K562 (cell line): ENCODE results near the gene PTTG1IP. TPM values are rescaled to one million over a fixed set of nuclear protein-coding genes. Genes with fewer than 3 reads are reported as not detected.
A peak's percentile ranks its signal among the peaks of the same experiment; 100 is the strongest.

Source experiments
- ATAC-seq: fragments of 200-7000 bp; cut with Tn5 transposase; 3 replicates; pipeline ENCODE4 v1.9.1; 2020; ENCODE audit warnings: moderate library complexity
- BruUV-seq: library from RNA; stranded (reverse); fragments of 400-500 nt; replicated peaks from 2 replicates; lab custom pipeline; 2021; lab: Mats Ljungman, UMichigan
- CTCF ChIA-PET: fragments of 300-600 bp; formaldehyde crosslinking; extraction: SDS; loops from one replicate; lab custom pipeline; 2021; ENCODE audit warnings: low intra/inter-chr PET ratio; lab: Yijun Ruan, JAX
- POLR2A ChIA-PET: fragments of 300-600, 350-650 bp; sonication (Branson Sonifier 250); formaldehyde crosslinking; extraction: SDS; loops from one replicate; lab custom pipeline; 2021; ENCODE audit warnings: antibody characterized with exemption, inconsistent platforms; lab: Yijun Ruan, JAX
- DNase-seq, 4 experiments: peaks; one replicate each; pipeline versions ENCODE4 v3.0.0 to v3.0.0-alpha.2; 2011 to 2018; ENCODE audit warnings: low spot score in 3 of 4, mixed read lengths in 3 of 4; ENCODE audit errors: extremely low read depth in 1 of 4
- FAIRE-seq: peaks from 2 replicates; lab custom pipeline; 2011; peaks lifted over from hg19 to GRCh38; lab: Jason Lieb, UNC
- H2AFZ ChIP-seq: 2 replicates; pipeline ENCODE4 v1.6.0; 2011; ENCODE audit warnings: low read depth, low read length, control low read depth, inconsistent platforms
- H3K27ac ChIP-seq: fragments of 200-600 bp; 3 replicates; pipeline ENCODE4 v1.8.0; 2011; ENCODE audit warnings: low read depth, mild to moderate bottlenecking, control low read depth, inconsistent platforms, low read length, moderate library complexity, mixed read lengths; ENCODE audit errors: extremely low read depth
- H3K27me3 ChIP-seq, 2 experiments: fragments of 300-600 bp in 1 of 2; 2 replicates in 1 of 2; 3 replicates in 1 of 2; pipeline versions ENCODE4 v1.6.0 to v1.8.0; 2011; ENCODE audit warnings: inconsistent platforms in 2 of 2, low read length in 2 of 2, mild to moderate bottlenecking in 1 of 2, mixed read lengths in 1 of 2, moderate library complexity in 1 of 2; ENCODE audit not compliant: control insufficient read depth in 2 of 2, insufficient read depth in 2 of 2
- H3K36me3 ChIP-seq: fragments of 300-600 bp; 3 replicates; pipeline ENCODE4 v1.8.0; 2011; ENCODE audit warnings: mild to moderate bottlenecking, low read length, inconsistent platforms; ENCODE audit not compliant: control insufficient read depth, insufficient read depth
- H3K4me1 ChIP-seq, 2 experiments: fragments of 200-600 bp in 1 of 2; replicated peaks in 1 of 2; 2 replicates in 1 of 2; 3 replicates in 1 of 2; pipeline versions ENCODE4 v1.5.1 to v1.8.0; 2011; ENCODE audit warnings: inconsistent platforms in 2 of 2, low read length in 2 of 2, mild to moderate bottlenecking in 1 of 2, mixed read lengths in 1 of 2, moderate library complexity in 1 of 2; ENCODE audit not compliant: control insufficient read depth in 2 of 2, insufficient read depth in 2 of 2
- H3K4me2 ChIP-seq: 2 replicates; pipeline ENCODE4 v1.6.1; 2011; ENCODE audit warnings: low read length, control low read depth, inconsistent platforms, mixed read lengths; ENCODE audit not compliant: insufficient read depth
- H3K4me3 ChIP-seq: fragments of 200-600 bp; sonication (generic), shearing (Covaris generic); 2 replicates; pipeline ENCODE4 v1.5.1; 2016; ENCODE audit warnings: control low read depth, inconsistent platforms
- H3K79me2 ChIP-seq: fragments of 200-600 bp; 3 replicates; pipeline ENCODE4 v1.8.0; 2011; ENCODE audit warnings: low read length, inconsistent platforms; ENCODE audit not compliant: control insufficient read depth, insufficient read depth
- H3K9ac ChIP-seq, 2 experiments: 2 replicates each; pipeline versions ENCODE4 v1.6.0 to v1.6.1; 2011; ENCODE audit warnings: low read depth in 2 of 2, low read length in 2 of 2, control low read depth in 1 of 2, inconsistent platforms in 1 of 2, mild to moderate bottlenecking in 1 of 2, mixed read lengths in 1 of 2; ENCODE audit not compliant: insufficient read depth in 1 of 2
- H3K9me1 ChIP-seq: one replicate; pipeline ENCODE4 v1.6.0; 2011; ENCODE audit warnings: inconsistent platforms, mild to moderate bottlenecking, low read length, moderate library complexity; ENCODE audit not compliant: control insufficient read depth, insufficient read depth
- H3K9me3 ChIP-seq: replicated peaks from 2 replicates; pipeline ENCODE4 v1.5.1; 2011; ENCODE audit warnings: low read depth, low read length, inconsistent platforms; ENCODE audit not compliant: control insufficient read depth, insufficient read depth
- H4K20me1 ChIP-seq: replicated peaks from 2 replicates; pipeline ENCODE4 v1.6.1; 2011; ENCODE audit warnings: low read length, inconsistent platforms, mixed read lengths; ENCODE audit not compliant: control insufficient read depth, insufficient read depth
- PCBP1 ChIP-seq: fragments of 200-400 bp; formaldehyde crosslinking; IDR thresholded peaks from 2 replicates; pipeline ENCODE4 v1.6.1; 2018; ENCODE audit warnings: mild to moderate bottlenecking, low read depth, low read length; ENCODE audit not compliant: poor library complexity, severe bottlenecking
- SMARCE1 ChIP-seq: fragments of 450-650 bp; IDR thresholded peaks from 2 replicates; pipeline ENCODE4 v1.7.1; 2016; ENCODE audit warnings: mild to moderate bottlenecking
- ZNF324 ChIP-seq: fragments of 250-450 bp; sonication (Bioruptor Pico); IDR thresholded peaks from 2 replicates; pipeline ENCODE4 v1.4.0; 2020; ENCODE audit warnings: mild to moderate bottlenecking
- ZNF449 ChIP-seq: fragments of 250-450 bp; sonication (Bioruptor Pico); IDR thresholded peaks from 2 replicates; pipeline ENCODE4 v1.8.0; 2022; ENCODE audit warnings: moderate library complexity, mild to moderate bottlenecking, inconsistent platforms
- WGBS: fragments of 100-300 bp; shearing (Covaris generic); methylation state at CpG from one replicate; pipeline ENCODE4 v1.1.6; 2016; ENCODE audit warnings: low coverage, mixed read lengths; ENCODE audit not compliant: insufficient coverage; ENCODE audit errors: missing lambda C conversion rate; 5-methylcytosine and 5-hydroxymethylcytosine counted together
- in situ Hi-C: fragments of 300-500 bp; cut with MboI; formaldehyde crosslinking; loops from 4 replicates; pipeline ENCODE4 v1.15.0; 2018; ENCODE audit warnings: inconsistent platforms, mixed read lengths
- intact Hi-C: fragments of 100-400 bp; cut with micrococcal nuclease; formaldehyde crosslinking; loops from 2 replicates; pipeline ENCODE4 v1.14.2; 2022
- polyA plus RNA-seq, 8 experiments: library from polyadenylated mRNA; depleted of rRNA in 4 of 8; stranded (reverse) in 5 of 8; unstranded in 3 of 8; fragments of >200 nt; fragmentation: Nextera tagmentation in 2 of 8; fragmentation: Illumina TruSeq in 1 of 8; extraction: Ambion mirVana in 2 of 8; extraction: Trizol in 1 of 8; gene quantifications; 2 replicates each; pipeline versions ENCODE4 v1.2.1 to v1.2.3, GENCODE V29; 2011 to 2014; ENCODE audit warnings: inconsistent platforms in 1 of 8, missing spikeins in 1 of 8
- total RNA-seq, 7 experiments: library from RNA; depleted of rRNA in 6 of 7; stranded (reverse); fragments of >200 nt in 6 of 7; fragmentation: Illumina TruSeq in 2 of 7; extraction: Trizol in 2 of 7; gene quantifications; 2 replicates each; pipeline versions ENCODE4 v1.2.1 to v1.2.3, GENCODE V29; 2011 to 2021; ENCODE audit warnings: low replicate concordance in 1 of 7

PTTG1IP gene
- total and polyA plus RNA-seq, 9 of the 15 experiments (the other 6 are each of a cell fraction or from before 2014, with no cell fraction given) = 5.0 to 99.3 (median 82.4) TPM

GRCh38 chr21:44892095-44892494, 18.6 kb upstream of the PTTG1IP start (continued):
- TF ChIP-seq ZNF449 (CRISPR knock-in tag) (no peak), ZNF324 (CRISPR knock-in tag) (no peak)
- TF ChIP-seq, all 486 proteins: peak for 0

GRCh38 chr21:44891631-44892031, 18.1 kb upstream of the PTTG1IP start:
- POLR2A ChIA-PET = interaction anchor here (0.5 kb wide), 1 partner anchor 18 kb away, joined by 3 read pairs; the partner anchor contains the start of gene PTTG1IP
- peaks cover 0 to 70% of the 10 kb centered on the region in 2 experiments; a peak in 4 of 5 replicates for H3K4me1 ChIP-seq

More at GRCh38 chr21:44891631-44892031, 18.1 kb upstream of the PTTG1IP start:
- Histone ChIP-seq H3K27ac (no peak overlapping the region), H3K9ac (peak overlapping the region in 1 of 2 experiments; percentile 26; a peak in 1 of 4 replicates), H3K4me3 (no peak overlapping the region), H3K79me2 (no peaks in the 10 kb centered on the region), H3K36me3 (no peaks in the 10 kb centered on the region), H3K9me3 (no peaks in the 10 kb centered on the region), H2AFZ (no peak overlapping the region), H3K27me3 (peaks cover 34 to 87% of the 10 kb centered on the region in 2 experiments; a peak in 4 of 5 replicates), H3K4me2 (no peak overlapping the region), H3K9me1 (peaks cover 3% of the 10 kb centered on the region), H4K20me1 (peaks cover 24% of the 10 kb centered on the region)
- ATAC-seq (no peak), FAIRE-seq (no peak), DNase-seq (no peak)
- BruUV-seq = no TSS peak
- 51% methylated on average over 13 of the region's 15 CpGs for WGBS
- CTCF ChIA-PET = no interaction called here
- in situ Hi-C loops (no loop called here), intact Hi-C loops (loop anchor here (2.0 kb wide), 1 partner anchor 41 kb away; no protein-coding TSS in a partner anchor)
- TF ChIP-seq PCBP1 (peak; percentile 58), SMARCE1 (no peak)
